ENCODE measurements around the gene UIMC1.

The UIMC1 gene

DNA sequence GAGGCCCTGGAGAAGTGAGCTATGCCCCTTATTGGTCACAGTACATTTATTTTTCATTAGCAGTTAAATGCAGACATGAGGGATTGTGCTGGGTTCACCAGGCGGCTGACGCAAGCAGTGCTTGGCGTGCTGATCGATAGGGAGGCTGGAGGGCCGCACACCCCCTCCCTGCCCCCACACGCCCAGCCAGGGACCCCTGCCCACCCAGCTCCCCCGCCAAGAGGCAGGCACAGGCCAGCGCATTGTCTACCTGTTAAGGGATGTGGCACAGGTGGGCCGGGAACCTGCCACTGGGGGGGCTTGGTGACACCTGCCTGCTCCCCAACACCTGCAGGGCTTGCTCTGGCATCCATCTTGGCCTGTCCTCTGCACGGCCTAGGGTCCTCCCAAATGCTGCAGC lies 146.7 kb downstream of the UIMC1 start:
- Histone ChIP-seq H3K36me3 (ENCODE audit: control insufficient read depth in 2 of 2, insufficient read depth in 1 of 2, low read length in 2 of 2) (no peaks in the 10 kb centered on the region), H3K4me1 (ENCODE audit: control insufficient read depth, insufficient read depth, low read length) (no peaks in the 10 kb centered on the region), H3K4me3 (ENCODE audit: low read depth, low read length) (no peak overlapping the region), H3K9me3 (ENCODE audit: control insufficient read depth, insufficient read depth, low read depth, low read length) (no peaks in the 10 kb centered on the region), H3K27ac (ENCODE audit: extremely low read depth, low read depth, low read length) (no peak overlapping the region)
- ChIA-PET POLR2A (no interaction called here), CTCF (no interaction called here)
- TF ChIP-seq, protein P1, sequence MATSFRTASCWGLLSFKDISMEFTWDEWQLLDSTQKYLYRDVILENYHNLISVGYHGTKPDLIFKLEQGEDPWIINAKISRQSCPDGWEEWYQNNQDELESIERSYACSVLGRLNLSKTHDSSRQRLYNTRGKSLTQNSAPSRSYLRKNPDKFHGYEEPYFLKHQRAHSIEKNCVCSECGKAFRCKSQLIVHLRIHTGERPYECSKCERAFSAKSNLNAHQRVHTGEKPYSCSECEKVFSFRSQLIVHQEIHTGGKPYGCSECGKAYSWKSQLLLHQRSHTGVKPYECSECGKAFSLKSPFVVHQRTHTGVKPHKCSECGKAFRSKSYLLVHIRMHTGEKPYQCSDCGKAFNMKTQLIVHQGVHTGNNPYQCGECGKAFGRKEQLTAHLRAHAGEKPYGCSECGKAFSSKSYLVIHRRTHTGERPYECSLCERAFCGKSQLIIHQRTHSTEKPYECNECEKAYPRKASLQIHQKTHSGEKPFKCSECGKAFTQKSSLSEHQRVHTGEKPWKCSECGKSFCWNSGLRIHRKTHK (tag by site-specific recombination; IDR thresholded peaks at IDR 0.05), result no peak
- TF ChIP-seq, protein P2, sequence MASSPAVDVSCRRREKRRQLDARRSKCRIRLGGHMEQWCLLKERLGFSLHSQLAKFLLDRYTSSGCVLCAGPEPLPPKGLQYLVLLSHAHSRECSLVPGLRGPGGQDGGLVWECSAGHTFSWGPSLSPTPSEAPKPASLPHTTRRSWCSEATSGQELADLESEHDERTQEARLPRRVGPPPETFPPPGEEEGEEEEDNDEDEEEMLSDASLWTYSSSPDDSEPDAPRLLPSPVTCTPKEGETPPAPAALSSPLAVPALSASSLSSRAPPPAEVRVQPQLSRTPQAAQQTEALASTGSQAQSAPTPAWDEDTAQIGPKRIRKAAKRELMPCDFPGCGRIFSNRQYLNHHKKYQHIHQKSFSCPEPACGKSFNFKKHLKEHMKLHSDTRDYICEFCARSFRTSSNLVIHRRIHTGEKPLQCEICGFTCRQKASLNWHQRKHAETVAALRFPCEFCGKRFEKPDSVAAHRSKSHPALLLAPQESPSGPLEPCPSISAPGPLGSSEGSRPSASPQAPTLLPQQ (tag by site-specific recombination; IDR thresholded peaks at IDR 0.05), result no peak
- no peak for TF ChIP-seq MZF1 (tag by site-specific recombination; IDR thresholded peaks at IDR 0.05; ENCODE audit: borderline replicate concordance)
- TF ChIP-seq ZNF785 (tag by site-specific recombination; IDR thresholded peaks at IDR 0.05), result no peak
- no peak for TF ChIP-seq ZNF157 (tag by site-specific recombination; IDR thresholded peaks at IDR 0.05)
- no peak for TF ChIP-seq ZNF558 (tag by site-specific recombination; IDR thresholded peaks at IDR 0.05)
- no peak for TF ChIP-seq ZNF239 (tag by site-specific recombination; IDR thresholded peaks at IDR 0.05)
- TF ChIP-seq ELK4 (IDR thresholded peaks at IDR 0.05; ENCODE audit: borderline replicate concordance, low read depth, low read length), result no peak
- TF ChIP-seq ZNF48 (tag by site-specific recombination; IDR thresholded peaks at IDR 0.05), result no peak
- no peak for TF ChIP-seq SALL2 (tag by site-specific recombination; IDR thresholded peaks at IDR 0.05; ENCODE audit: borderline replicate concordance)
- no peak for TF ChIP-seq ZNF354C (tag by site-specific recombination; IDR thresholded peaks at IDR 0.05; ENCODE audit: borderline replicate concordance, low read depth)
- no peak for TF ChIP-seq HOXC10 (CRISPR knock-in tag; IDR thresholded peaks at IDR 0.05)
- no peak for TF ChIP-seq ZNF266 (tag by site-specific recombination; IDR thresholded peaks at IDR 0.05; ENCODE audit: low read depth)
- no peak for TF ChIP-seq ZSCAN23 (tag by site-specific recombination; IDR thresholded peaks at IDR 0.05)
- TF ChIP-seq, protein P3, sequence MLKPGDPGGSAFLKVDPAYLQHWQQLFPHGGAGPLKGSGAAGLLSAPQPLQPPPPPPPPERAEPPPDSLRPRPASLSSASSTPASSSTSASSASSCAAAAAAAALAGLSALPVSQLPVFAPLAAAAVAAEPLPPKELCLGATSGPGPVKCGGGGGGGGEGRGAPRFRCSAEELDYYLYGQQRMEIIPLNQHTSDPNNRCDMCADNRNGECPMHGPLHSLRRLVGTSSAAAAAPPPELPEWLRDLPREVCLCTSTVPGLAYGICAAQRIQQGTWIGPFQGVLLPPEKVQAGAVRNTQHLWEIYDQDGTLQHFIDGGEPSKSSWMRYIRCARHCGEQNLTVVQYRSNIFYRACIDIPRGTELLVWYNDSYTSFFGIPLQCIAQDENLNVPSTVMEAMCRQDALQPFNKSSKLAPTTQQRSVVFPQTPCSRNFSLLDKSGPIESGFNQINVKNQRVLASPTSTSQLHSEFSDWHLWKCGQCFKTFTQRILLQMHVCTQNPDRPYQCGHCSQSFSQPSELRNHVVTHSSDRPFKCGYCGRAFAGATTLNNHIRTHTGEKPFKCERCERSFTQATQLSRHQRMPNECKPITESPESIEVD (tag by site-specific recombination; IDR thresholded peaks at IDR 0.05), result no peak

- ChIA-PET CTCF (interaction anchor here (0.8 to 0.9 kb wide), 2 partner anchors 12 to 194 kb away, joined by 3 read pairs; no protein-coding TSS in a partner anchor), POLR2A (no interaction called here)
- H3K27ac ChIP-seq (ENCODE audit: extremely low read depth, low read depth, low read length), result no peak overlapping the region
- no peaks in the 10 kb centered on the region for H3K9me3 ChIP-seq (ENCODE audit: control insufficient read depth, insufficient read depth, low read depth, low read length)
- H3K4me3 ChIP-seq (ENCODE audit: low read depth, low read length), result no peak overlapping the region
- H3K36me3 ChIP-seq (ENCODE audit: control insufficient read depth in 2 of 2, insufficient read depth in 1 of 2, low read length in 2 of 2), result no peaks in the 10 kb centered on the region
- H3K4me1 ChIP-seq (ENCODE audit: control insufficient read depth, insufficient read depth, low read length), result no peaks in the 10 kb centered on the region
- no peak for TF ChIP-seq ZNF558 (tag by site-specific recombination; IDR thresholded peaks at IDR 0.05)
- TF ChIP-seq ZNF132 (tag by site-specific recombination; IDR thresholded peaks at IDR 0.05; ENCODE audit: borderline replicate concordance), result no peak
- no peak for TF ChIP-seq ZNF664 (tag by site-specific recombination; IDR thresholded peaks at IDR 0.05)
- TF ChIP-seq ZNF157 (tag by site-specific recombination; IDR thresholded peaks at IDR 0.05), result no peak
- TF ChIP-seq ZNF37A (tag by site-specific recombination; IDR thresholded peaks at IDR 0.05), result no peak
- TF ChIP-seq OVOL3 (tag by site-specific recombination; IDR thresholded peaks at IDR 0.05), result no peak
- TF ChIP-seq, protein P4, sequence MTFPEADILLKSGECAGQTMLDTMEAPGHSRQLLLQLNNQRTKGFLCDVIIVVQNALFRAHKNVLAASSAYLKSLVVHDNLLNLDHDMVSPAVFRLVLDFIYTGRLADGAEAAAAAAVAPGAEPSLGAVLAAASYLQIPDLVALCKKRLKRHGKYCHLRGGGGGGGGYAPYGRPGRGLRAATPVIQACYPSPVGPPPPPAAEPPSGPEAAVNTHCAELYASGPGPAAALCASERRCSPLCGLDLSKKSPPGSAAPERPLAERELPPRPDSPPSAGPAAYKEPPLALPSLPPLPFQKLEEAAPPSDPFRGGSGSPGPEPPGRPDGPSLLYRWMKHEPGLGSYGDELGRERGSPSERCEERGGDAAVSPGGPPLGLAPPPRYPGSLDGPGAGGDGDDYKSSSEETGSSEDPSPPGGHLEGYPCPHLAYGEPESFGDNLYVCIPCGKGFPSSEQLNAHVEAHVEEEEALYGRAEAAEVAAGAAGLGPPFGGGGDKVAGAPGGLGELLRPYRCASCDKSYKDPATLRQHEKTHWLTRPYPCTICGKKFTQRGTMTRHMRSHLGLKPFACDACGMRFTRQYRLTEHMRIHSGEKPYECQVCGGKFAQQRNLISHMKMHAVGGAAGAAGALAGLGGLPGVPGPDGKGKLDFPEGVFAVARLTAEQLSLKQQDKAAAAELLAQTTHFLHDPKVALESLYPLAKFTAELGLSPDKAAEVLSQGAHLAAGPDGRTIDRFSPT (tag by site-specific recombination; IDR thresholded peaks at IDR 0.05), result no peak
- TF ChIP-seq ZNF658 (tag by site-specific recombination; IDR thresholded peaks at IDR 0.05), result no peak
- TF ChIP-seq ZNF114 (tag by site-specific recombination; IDR thresholded peaks at IDR 0.05), result no peak
- no peak for TF ChIP-seq ZNF184 (tag by site-specific recombination; IDR thresholded peaks at IDR 0.05)
- TF ChIP-seq ZBTB1 (tag by site-specific recombination; IDR thresholded peaks at IDR 0.05), result no peak
- TF ChIP-seq GLIS2 (tag by site-specific recombination; IDR thresholded peaks at IDR 0.05), result no peak
- no peak for TF ChIP-seq TRIM28 (IDR thresholded peaks at IDR 0.05; ENCODE audit: borderline replicate concordance, low read length)
- TF ChIP-seq ZNF433 (tag by site-specific recombination; IDR thresholded peaks at IDR 0.05; ENCODE audit: low read depth), result no peak
- no peak for TF ChIP-seq ZSCAN23 (tag by site-specific recombination; IDR thresholded peaks at IDR 0.05)
Observed at GRCh38 chr5:176857894-176858273, 148.7 kb downstream of the UIMC1 start.

Measured in HEK293 (cell line).